Trophoblast cell (in vitro differentiated cells and primary cell): Measurements from ENCODE around the gene HSD3B2.

Experiments
- DNase-seq, 2 donors: peaks; one replicate each; pipeline ENCODE4 v3.0.0-alpha.2; 2016
- H2AFZ ChIP-seq: 2 replicates; pipeline ENCODE4 v1.6.1; 2013; ENCODE audit warnings: low read length, moderate library complexity, mild to moderate bottlenecking; ENCODE audit not compliant: insufficient read depth, poor library complexity
- H2AK5ac ChIP-seq: 2 replicates; pipeline ENCODE4 v1.6.1; 2013; ENCODE audit warnings: mild to moderate bottlenecking, low read length
- H2BK120ac ChIP-seq: 2 replicates; pipeline ENCODE4 v1.6.1; 2013; ENCODE audit warnings: low read length, mild to moderate bottlenecking, moderate library complexity; ENCODE audit not compliant: insufficient read depth, poor library complexity
- H2BK12ac ChIP-seq: 2 replicates; pipeline ENCODE4 v1.6.1; 2013; ENCODE audit warnings: mild to moderate bottlenecking, low read length, moderate library complexity
- H2BK5ac ChIP-seq: 2 replicates; pipeline ENCODE4 v1.6.1; 2013; ENCODE audit warnings: low read length, low read depth, moderate library complexity, mild to moderate bottlenecking; ENCODE audit not compliant: poor library complexity
- H3K14ac ChIP-seq: 2 replicates; pipeline ENCODE4 v1.6.1; 2013; ENCODE audit warnings: mild to moderate bottlenecking, low read length
- H3K18ac ChIP-seq: 2 replicates; pipeline ENCODE4 v1.6.1; 2013; ENCODE audit warnings: mild to moderate bottlenecking, low read length
- H3K23ac ChIP-seq: 2 replicates; pipeline ENCODE4 v1.6.1; 2013; ENCODE audit warnings: low read length
- H3K27ac ChIP-seq: 2 replicates; pipeline ENCODE4 v1.5.1; 2013; ENCODE audit warnings: low read depth, mild to moderate bottlenecking, inconsistent platforms, low read length, moderate library complexity
- H3K27me3 ChIP-seq: 2 replicates; pipeline ENCODE4 v1.6.1; 2013; ENCODE audit warnings: inconsistent platforms, mild to moderate bottlenecking, low read length, moderate library complexity; ENCODE audit not compliant: insufficient read depth
- H3K36me3 ChIP-seq, 2 experiments: 1 replicate in 1 of 2; 2 replicates in 1 of 2; pipeline ENCODE4 v1.6.1; 2013; ENCODE audit warnings: low read length in 2 of 2, mild to moderate bottlenecking in 2 of 2, moderate library complexity in 1 of 2; ENCODE audit not compliant: insufficient read depth in 2 of 2, control insufficient read depth in 1 of 2
- H3K4ac ChIP-seq: 2 replicates; pipeline ENCODE4 v1.6.1; 2013; ENCODE audit warnings: low read depth, mild to moderate bottlenecking, low read length, moderate library complexity
- H3K4me1 ChIP-seq, 2 experiments: 1 replicate in 1 of 2; 2 replicates in 1 of 2; pipeline ENCODE4 v1.6.1; 2013; ENCODE audit warnings: low read length in 2 of 2, mild to moderate bottlenecking in 2 of 2, moderate library complexity in 1 of 2; ENCODE audit not compliant: insufficient read depth in 2 of 2, control insufficient read depth in 1 of 2
- H3K4me2 ChIP-seq: 2 replicates; pipeline ENCODE4 v1.6.1; 2013; ENCODE audit warnings: inconsistent platforms, mild to moderate bottlenecking, low read length, moderate library complexity
- H3K4me3 ChIP-seq: 2 replicates; pipeline ENCODE4 v1.5.1; 2013; ENCODE audit warnings: mild to moderate bottlenecking, low read depth, low read length, inconsistent platforms
- H3K79me1 ChIP-seq: one replicate; pipeline ENCODE4 v1.6.1; 2013; ENCODE audit warnings: low read length
- H3K79me2 ChIP-seq: 2 replicates; pipeline ENCODE4 v1.6.1; 2013; ENCODE audit warnings: low read length, mild to moderate bottlenecking; ENCODE audit not compliant: control insufficient read depth, insufficient read depth, poor library complexity
- H3K9ac ChIP-seq: 2 replicates; pipeline ENCODE4 v1.6.1; 2013; ENCODE audit warnings: mild to moderate bottlenecking, low read length
- H3K9me3 ChIP-seq: 2 replicates; pipeline ENCODE4 v1.6.1; 2013; ENCODE audit warnings: low read depth, mild to moderate bottlenecking, control low read depth, inconsistent platforms, low read length; ENCODE audit not compliant: insufficient read depth
- H4K12ac ChIP-seq: 2 replicates; pipeline ENCODE4 v1.6.1; 2013; ENCODE audit warnings: low read depth, mild to moderate bottlenecking, low read length, moderate library complexity
- H4K8ac ChIP-seq: 2 replicates; pipeline ENCODE4 v1.6.1; 2013; ENCODE audit warnings: low read depth, mild to moderate bottlenecking, low read length, moderate library complexity
- H4K91ac ChIP-seq: one replicate; pipeline ENCODE4 v1.6.1; 2013; ENCODE audit warnings: low read depth, mild to moderate bottlenecking, low read length, moderate library complexity
- WGBS: extraction: QIAGEN DNeasy Blood & Tissue Kit; methylation state at CpG from one replicate; pipeline ENCODE4 v1.1.7; 2013; ENCODE audit warnings: missing lambda C conversion rate; ENCODE audit not compliant: insufficient read length, insufficient coverage; ENCODE audit errors: extremely low coverage; 5-methylcytosine and 5-hydroxymethylcytosine counted together

HSD3B2 gene

GRCh38 chr1:119451158-119451557 is 36.2 kb downstream of the HSD3B2 start:
- no peak overlapping the region for H3K14ac ChIP-seq
- whole genome bisulfite sequencing: no CpG with 5 or more reads among the region's 6 CpGs
- no peak overlapping the region for H4K12ac ChIP-seq
- no peaks in the 10 kb centered on the region for H3K79me2 ChIP-seq
- no peak overlapping the region for H2AK5ac ChIP-seq
- no peak overlapping the region for H3K4ac ChIP-seq
- H3K23ac ChIP-seq: no peak overlapping the region
- H4K8ac ChIP-seq: no peak overlapping the region
- H3K36me3 ChIP-seq: no peaks in the 10 kb centered on the region
- H2AFZ ChIP-seq: no peak overlapping the region
- H4K91ac ChIP-seq: no peak overlapping the region
- H3K9ac ChIP-seq: no peak overlapping the region
- H2BK5ac ChIP-seq: no peak overlapping the region
- no peaks in the 10 kb centered on the region for H3K79me1 ChIP-seq
- no peak for DNase-seq
- H3K4me3 ChIP-seq: no peak overlapping the region
- no peaks in the 10 kb centered on the region for H3K9me3 ChIP-seq
- no peak overlapping the region for H3K27ac ChIP-seq
- H3K27me3 ChIP-seq: no peaks in the 10 kb centered on the region
- H2BK120ac ChIP-seq: no peak overlapping the region
- no peak overlapping the region for H3K18ac ChIP-seq
- no peaks in the 10 kb centered on the region for H3K4me1 ChIP-seq
- H2BK12ac ChIP-seq: no peak overlapping the region
- no peak overlapping the region for H3K4me2 ChIP-seq

DNA sequence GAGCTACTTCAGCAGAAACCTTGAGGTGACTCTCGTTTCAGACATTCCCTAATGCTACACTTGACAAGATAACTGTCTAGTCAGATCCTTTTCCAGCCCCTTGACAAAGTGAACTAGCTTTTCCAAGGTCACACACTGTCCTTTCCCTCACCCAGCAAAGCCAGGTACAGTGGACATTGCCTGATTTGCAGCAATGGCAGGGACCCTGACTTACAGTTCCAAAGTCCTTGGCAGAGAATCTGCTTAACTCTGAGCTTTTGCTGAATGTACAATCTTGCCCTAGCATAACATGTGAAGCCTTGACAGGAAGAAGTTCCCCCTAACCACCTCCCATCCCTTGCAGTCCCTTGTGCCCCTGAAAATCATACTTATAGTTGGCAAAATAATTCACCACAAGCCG is 37.1 kb downstream of the HSD3B2 start:
- Histone ChIP-seq H3K4me2 (no peak overlapping the region), H3K79me1 (no peaks in the 10 kb centered on the region), H3K36me3 (no peaks in the 10 kb centered on the region), H3K4ac (no peak overlapping the region), H4K91ac (no peak overlapping the region), H2BK5ac (no peak overlapping the region), H3K27me3 (no peaks in the 10 kb centered on the region), H3K27ac (no peak overlapping the region), H2BK120ac (no peak overlapping the region), H2AFZ (no peak overlapping the region), H2BK12ac (no peak overlapping the region), H3K14ac (no peak overlapping the region), H3K4me1 (no peaks in the 10 kb centered on the region), H4K12ac (no peak overlapping the region), H3K23ac (no peak overlapping the region), H4K8ac (no peak overlapping the region), H2AK5ac (no peak overlapping the region), H3K9ac (no peak overlapping the region), H3K4me3 (no peak overlapping the region), H3K79me2 (no peaks in the 10 kb centered on the region), H3K18ac (no peak overlapping the region), H3K9me3 (no peaks in the 10 kb centered on the region)
- DNase-seq: no peak
- WGBS: no CpG with 5 or more reads among the region's 2 CpGs

- Histone ChIP-seq H2AK5ac (no peak overlapping the region), H3K27me3 (no peaks in the 10 kb centered on the region), H3K27ac (no peak overlapping the region), H3K4me3 (no peak overlapping the region), H2AFZ (no peak overlapping the region), H2BK5ac (no peak overlapping the region), H2BK120ac (no peak overlapping the region), H3K23ac (no peak overlapping the region), H3K9ac (no peak overlapping the region), H3K4me1 (no peaks in the 10 kb centered on the region), H3K36me3 (no peaks in the 10 kb centered on the region), H3K14ac (no peak overlapping the region), H4K91ac (no peak overlapping the region), H2BK12ac (no peak overlapping the region), H4K12ac (no peak overlapping the region), H3K4me2 (no peak overlapping the region), H4K8ac (no peak overlapping the region), H3K79me2 (no peaks in the 10 kb centered on the region), H3K9me3 (no peaks in the 10 kb centered on the region), H3K79me1 (no peaks in the 10 kb centered on the region), H3K4ac (no peak overlapping the region), H3K18ac (no peak overlapping the region)
- WGBS: no CpG with 5 or more reads among the region's 3 CpGs
- no peak for DNase-seq
These were observed 38.1 kb downstream of the HSD3B2 start for GRCh38 chr1:119453021-119453420.

GRCh38 chr1:119462964-119463363 is 48.0 kb downstream of the HSD3B2 start:
- no peaks in the 10 kb centered on the region for H3K27me3 ChIP-seq
- H3K79me1 ChIP-seq: no peaks in the 10 kb centered on the region
- no peak overlapping the region for H3K4me3 ChIP-seq
- no peak overlapping the region for H4K12ac ChIP-seq
- no peak overlapping the region for H2BK12ac ChIP-seq
- no peaks in the 10 kb centered on the region for H3K79me2 ChIP-seq
- H3K4me2 ChIP-seq: no peak overlapping the region
- no peaks in the 10 kb centered on the region for H3K36me3 ChIP-seq
- H3K14ac ChIP-seq: no peak overlapping the region
- DNase-seq: no peak
- H2AFZ ChIP-seq: no peak overlapping the region
- H3K4ac ChIP-seq: no peak overlapping the region
- H2BK5ac ChIP-seq: no peak overlapping the region
- H2AK5ac ChIP-seq: no peak overlapping the region
- WGBS: no CpG with 5 or more reads among the region's 2 CpGs
- no peak overlapping the region for H3K18ac ChIP-seq
- H3K9me3 ChIP-seq: no peaks in the 10 kb centered on the region
- H3K9ac ChIP-seq: no peak overlapping the region
- no peak overlapping the region for H3K27ac ChIP-seq
- no peak overlapping the region for H2BK120ac ChIP-seq
- no peak overlapping the region for H4K91ac ChIP-seq
- H3K4me1 ChIP-seq: peaks cover 3% of the 10 kb centered on the region in 2 experiments
- H3K23ac ChIP-seq: no peak overlapping the region
- no peak overlapping the region for H4K8ac ChIP-seq
